GM19025 (cell line): ENCODE measurements around the gene PSMD2.

ENCODE experiments used
- ATAC-seq: cut with Tn5 transposase; IDR thresholded peaks from one replicate; pipeline ENCODE4 v1.9.1; 2021; ENCODE audit warnings: mild to moderate bottlenecking, low read depth, moderate library complexity; ENCODE audit not compliant: unreplicated experiment

PSMD2 gene

GRCh38 chr3:184277366-184277765, 21.7 kb upstream of the PSMD2 start:
- ATAC-seq = no peak

GRCh38 chr3:184282941-184283340, 16.1 kb upstream of the PSMD2 start:
- no peak for ATAC-seq

- ATAC-seq = no peak
These were observed 15.4 kb upstream of the PSMD2 start for GRCh38 chr3:184283681-184284080.

GRCh38 chr3:184284696-184285095, 14.3 kb upstream of the PSMD2 start:
- ATAC-seq = no peak

- ATAC-seq = no peak
These were observed 9.6 kb upstream of the PSMD2 start for GRCh38 chr3:184289426-184289938.

GRCh38 chr3:184290331-184290730, 8.7 kb upstream of the PSMD2 start:
- no peak for ATAC-seq

GRCh38 chr3:184291044-184291737, 7.8 kb upstream of the PSMD2 start:
- ATAC-seq = no peak

GRCh38 chr3:184291738-184292445, 7.1 kb upstream of the PSMD2 start:
- ATAC-seq = no peak

GRCh38 chr3:184295771-184296170, 3.3 kb upstream of the PSMD2 start:
- no peak for ATAC-seq

GRCh38 chr3:184296616-184297015, 2.4 kb upstream of the PSMD2 start:
- no peak for ATAC-seq

GRCh38 chr3:184299488-184300377, 692 bp downstream of the PSMD2 start:
- ATAC-seq = no peak

GRCh38 chr3:184300378-184300720, 1.3 kb downstream of the PSMD2 start:
- ATAC-seq = no peak

GRCh38 chr3:184305577-184305976, 6.5 kb downstream of the PSMD2 start:
- ATAC-seq = no peak

GRCh38 chr3:184306341-184306972, 7.4 kb downstream of the PSMD2 start:
- no peak for ATAC-seq

- ATAC-seq = no peak
These were observed 8.9 kb downstream of the PSMD2 start for GRCh38 chr3:184307915-184308314.

- no peak for ATAC-seq
These were observed 9.7 kb downstream of the PSMD2 start for GRCh38 chr3:184308744-184309143.

GRCh38 chr3:184311633-184312032, 12.6 kb downstream of the PSMD2 start:
- no peak for ATAC-seq

- peak; percentile 80 for ATAC-seq
These were observed 15.3 kb downstream of the PSMD2 start, which contains the start of gene EIF4G1 for GRCh38 chr3:184314363-184314699. Gene EIF4G1, plus strand, starts transcription at chr3:184314606. Its CDS starts 1,191 bp downstream, at chr3:184315797.

- peak; percentile 48 for ATAC-seq
These were observed 15.9 kb downstream of the PSMD2 start for GRCh38 chr3:184314700-184315542.

- ATAC-seq = no peak
These were observed 16.5 kb downstream of the PSMD2 start for GRCh38 chr3:184315543-184315867.
